NCI-H187 treated with DMSO at 0.1 percent for 48 hours (cell line): ENCODE measurements around the gene ATG14.
A peak's percentile ranks its signal among the peaks of the same experiment; 100 is the strongest.
"Not testable (repeated sequence)": the region's sequence is repeated elsewhere in the genome, so short reads cannot be mapped to it uniquely, and the experiment has no call there.

Experiments used
- DNase-seq: peaks from one replicate; lab custom pipeline; 2025; lab: John Stamatoyannopoulos, UW

Gene ATG14

GRCh38 chr14:55411426-55412389 is at the start of gene ATG14:
TSS of gene ATG14 (minus strand) at chr14:55411830. CDS start at chr14:55411822, 8 bp downstream.
- DNase-seq: peak; percentile 76

- DNase-seq: no peak
These were observed 47.3 kb upstream of the ATG14 start for GRCh38 chr14:55458800-55459515.

GRCh38 chr14:55457496-55457895 is 45.9 kb upstream of the ATG14 start:
- DNase-seq: no peak

- DNase-seq: not testable (repeated sequence)
These were observed 44.8 kb upstream of the ATG14 start for GRCh38 chr14:55456411-55456810.

- peak; percentile 90 for DNase-seq
These were observed 42.8 kb upstream of the ATG14 start for GRCh38 chr14:55454264-55455002.

GRCh38 chr14:55451950-55452349 is 40.3 kb upstream of the ATG14 start:
- DNase-seq: no peak

- DNase-seq: no peak
These were observed 39.8 kb upstream of the ATG14 start for GRCh38 chr14:55451398-55451797.

GRCh38 chr14:55450987-55451386 is 39.4 kb upstream of the ATG14 start:
- DNase-seq: no peak

GRCh38 chr14:55450539-55450938 is 38.9 kb upstream of the ATG14 start:
- no peak for DNase-seq

- no peak for DNase-seq
These were observed 38.5 kb upstream of the ATG14 start for GRCh38 chr14:55450124-55450523.

GRCh38 chr14:55449116-55449515 is 37.5 kb upstream of the ATG14 start:
- no peak for DNase-seq

GRCh38 chr14:55448141-55448614 is 36.5 kb upstream of the ATG14 start:
- DNase-seq: no peak

- no peak for DNase-seq
These were observed 35.2 kb upstream of the ATG14 start for GRCh38 chr14:55446833-55447232.

GRCh38 chr14:55446127-55446736 is 34.6 kb upstream of the ATG14 start:
- DNase-seq: peak; percentile 82

- DNase-seq: no peak
These were observed 29.7 kb upstream of the ATG14 start for GRCh38 chr14:55441286-55441685.

- no peak for DNase-seq
These were observed 28.8 kb upstream of the ATG14 start, which contains the start of gene TBPL2 for GRCh38 chr14:55440385-55440784. TSS of gene TBPL2 (minus strand) at chr14:55440616. CDS start at chr14:55440449, 167 bp downstream.

GRCh38 chr14:55438066-55438683 is 26.5 kb upstream of the ATG14 start:
- peak; percentile 40 for DNase-seq

GRCh38 chr14:55436931-55437330 is 25.3 kb upstream of the ATG14 start:
- DNase-seq: no peak

GRCh38 chr14:55436519-55436918 is 24.9 kb upstream of the ATG14 start:
- DNase-seq: no peak

- no peak for DNase-seq
These were observed 23.2 kb upstream of the ATG14 start for GRCh38 chr14:55434805-55435174.
